CD4-positive, alpha-beta T cell treated with Interleukin-17A for 1 hour (primary cell): Measurements from ENCODE around the gene TACC2.
A peak's percentile ranks its signal among the peaks of the same experiment; 100 is the strongest.

Experiments
- DNase-seq: peaks from one replicate; pipeline ENCODE4 v3.0.0-alpha.2; 2020

TACC2 gene

DNA sequence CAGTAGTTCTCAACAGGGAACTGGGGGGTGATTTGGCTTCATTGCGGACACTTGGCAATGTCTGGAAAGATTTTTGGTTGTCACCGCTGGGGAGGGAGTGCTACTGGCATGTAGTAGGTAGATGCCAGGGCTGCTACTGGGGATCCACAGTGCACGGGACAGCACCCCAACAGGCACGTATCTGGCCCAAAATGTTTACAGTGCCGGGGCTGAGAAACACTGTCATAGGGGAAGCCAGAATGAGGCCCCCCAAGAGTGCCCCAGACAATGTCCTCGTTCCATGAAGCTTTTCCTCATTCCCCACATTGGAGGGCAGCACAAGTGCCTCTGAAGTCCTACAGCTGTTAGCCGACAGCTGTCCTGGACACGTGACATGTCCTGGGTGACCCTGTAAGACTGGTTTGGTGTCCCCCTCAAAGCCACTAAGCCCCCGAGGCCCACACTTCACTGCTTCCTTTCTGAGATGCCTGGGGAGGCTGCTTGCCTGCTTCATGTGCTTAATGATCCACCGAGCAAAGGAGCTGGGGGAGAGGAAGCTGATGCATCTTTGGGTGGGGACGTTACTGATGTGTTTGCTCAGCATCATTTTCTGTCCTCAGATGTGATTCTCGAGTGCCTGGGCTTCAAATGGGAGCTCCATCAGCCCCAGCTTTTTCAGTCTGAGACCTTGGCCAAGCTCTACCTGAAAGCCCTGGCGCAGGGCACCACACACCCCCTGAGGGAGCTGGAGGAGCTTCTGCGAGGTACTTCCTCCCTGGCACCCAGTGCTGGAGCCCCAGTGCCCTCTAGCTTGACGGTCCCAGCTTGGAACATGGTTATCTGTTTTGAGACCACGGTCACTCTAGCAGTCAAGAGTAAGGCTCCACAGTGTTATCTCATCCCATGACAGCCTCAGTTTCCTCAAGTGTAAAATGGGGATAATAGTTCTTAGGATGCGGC lies 296.8 kb downstream of the TACC2 start:
- no peak for DNase-seq

DNA sequence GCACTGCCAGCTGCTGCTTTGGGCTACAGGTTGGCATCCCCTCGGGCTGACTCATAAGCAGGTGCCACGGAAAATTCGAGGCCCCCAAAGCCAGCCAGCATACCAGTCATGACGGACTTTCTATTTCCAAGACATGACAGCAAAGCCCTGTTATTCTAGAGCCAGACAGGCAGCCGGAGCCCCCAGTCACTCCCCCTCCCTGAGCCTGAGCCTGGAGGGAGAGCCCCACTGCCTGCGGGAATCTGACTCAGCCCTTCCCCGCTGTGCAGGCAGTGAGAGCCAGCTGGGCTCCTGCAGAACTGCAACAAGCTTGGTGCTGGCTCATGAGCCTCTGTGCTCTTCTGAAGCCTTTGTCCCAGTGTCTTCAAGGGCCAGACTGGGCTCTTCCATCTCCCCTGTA lies 297.9 kb downstream of the TACC2 start:
- no peak for DNase-seq

DNA sequence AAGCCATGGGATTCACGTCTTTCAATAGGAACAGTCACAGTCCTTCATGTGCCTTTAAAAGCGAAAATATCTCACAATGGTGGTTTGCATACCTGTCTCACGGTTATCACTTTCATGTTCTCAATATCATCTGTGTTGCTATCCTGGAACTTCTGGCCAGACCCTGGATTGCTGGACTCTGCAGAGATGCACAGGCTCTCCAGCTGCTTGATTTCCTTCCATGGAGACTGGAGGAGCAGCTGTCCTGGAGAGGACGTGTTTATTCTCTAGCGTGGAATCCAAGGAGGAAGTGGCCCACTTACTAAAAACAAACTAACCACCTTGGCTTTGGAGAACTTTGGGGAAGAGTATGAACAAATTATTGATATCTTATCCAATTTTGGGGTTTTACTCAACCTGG lies 298.6 kb downstream of the TACC2 start:
- DNase-seq = no peak

DNA sequence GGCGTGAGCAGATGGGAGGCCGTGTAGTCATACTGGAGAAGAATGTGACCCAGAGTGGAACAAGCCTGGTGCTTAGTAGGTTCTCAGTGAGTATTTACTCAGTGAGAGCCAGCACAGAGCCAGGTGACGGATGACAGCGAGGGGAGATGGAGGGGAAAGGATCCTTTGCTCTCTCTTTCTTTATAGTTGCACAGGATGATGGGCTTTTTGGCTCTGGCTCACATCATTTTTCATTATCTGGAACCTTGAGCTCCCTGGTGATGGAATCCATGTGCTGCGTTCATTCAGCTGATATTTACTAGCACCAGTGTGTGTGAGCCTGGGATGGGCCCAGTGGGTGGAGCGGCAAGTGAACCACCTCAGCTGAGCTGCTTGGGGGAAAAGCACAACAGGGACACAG lies 299.3 kb downstream of the TACC2 start:
- no peak for DNase-seq

DNA sequence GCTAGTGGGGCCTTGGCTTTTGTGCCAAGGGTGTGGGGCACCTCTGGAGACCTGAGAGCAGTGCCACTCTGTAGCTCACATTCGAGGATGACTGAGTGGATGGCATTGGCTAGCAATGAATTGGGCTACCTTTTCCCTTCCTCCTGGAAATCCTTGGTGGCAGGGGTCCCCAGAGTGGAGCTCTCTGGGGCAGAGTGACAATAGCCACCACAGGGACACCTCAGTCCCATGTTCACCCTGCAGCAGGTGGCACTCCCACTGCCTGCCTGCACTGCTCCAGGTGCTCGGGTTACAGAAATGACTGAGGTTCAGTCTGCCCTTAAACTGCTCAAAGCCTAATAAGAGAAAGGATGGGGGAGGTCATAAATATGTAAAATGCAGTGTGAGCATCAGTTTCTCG lies 300.0 kb downstream of the TACC2 start:
- no peak for DNase-seq

DNA sequence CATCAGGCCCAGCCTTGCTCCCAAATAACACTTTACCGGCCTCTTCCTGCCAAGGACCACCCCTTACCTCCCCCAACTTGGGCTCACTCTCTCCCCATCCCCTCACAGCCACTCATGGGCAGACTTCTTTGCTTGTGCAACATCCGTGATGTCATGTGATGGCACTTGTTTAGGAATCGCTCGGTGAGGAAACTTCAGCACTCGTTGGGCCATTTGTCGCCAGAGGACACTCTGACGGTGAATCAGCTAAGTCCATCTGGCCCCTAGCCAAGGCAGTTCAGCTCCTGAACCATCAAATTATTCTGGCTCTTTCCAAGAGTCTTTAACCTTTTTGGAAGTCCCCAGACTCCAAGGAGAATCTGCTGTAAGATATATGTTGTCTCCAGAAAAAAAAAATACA lies 301.4 kb downstream of the TACC2 start:
- DNase-seq = no peak

DNA sequence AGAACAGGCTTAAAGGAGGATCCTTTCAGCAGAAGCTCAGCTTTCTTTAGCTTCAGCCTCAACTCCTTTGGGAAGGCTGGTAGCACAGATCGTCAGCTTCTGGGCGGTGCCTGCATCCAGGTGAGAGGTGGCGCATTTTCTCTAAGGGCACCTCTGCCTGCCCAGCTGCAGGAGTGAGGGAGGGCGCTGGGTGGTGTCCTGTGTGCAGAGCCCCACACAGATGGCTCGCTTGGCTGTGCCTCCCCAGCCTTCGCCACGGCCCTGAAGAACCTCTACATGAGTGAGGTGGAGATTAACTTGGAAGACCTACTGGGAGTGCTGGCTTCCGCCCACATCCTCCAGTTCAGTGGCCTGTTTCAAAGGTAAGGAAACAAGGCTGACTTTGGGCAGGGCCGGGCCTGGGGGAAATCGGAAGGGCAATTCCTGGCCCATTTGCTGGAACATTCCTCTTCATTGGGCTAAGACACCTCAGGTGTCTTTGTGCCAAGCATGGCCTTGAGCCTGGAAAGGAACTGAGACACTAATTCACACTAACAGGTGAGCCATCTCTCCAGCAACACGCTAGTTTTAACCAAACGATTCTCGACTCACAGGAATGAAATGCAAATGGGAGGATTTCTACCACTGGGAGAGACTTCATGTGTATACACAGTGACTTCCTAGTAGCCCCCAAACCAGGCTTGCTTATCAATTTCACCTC lies 302.0 kb downstream of the TACC2 start:
- no peak for DNase-seq

DNA sequence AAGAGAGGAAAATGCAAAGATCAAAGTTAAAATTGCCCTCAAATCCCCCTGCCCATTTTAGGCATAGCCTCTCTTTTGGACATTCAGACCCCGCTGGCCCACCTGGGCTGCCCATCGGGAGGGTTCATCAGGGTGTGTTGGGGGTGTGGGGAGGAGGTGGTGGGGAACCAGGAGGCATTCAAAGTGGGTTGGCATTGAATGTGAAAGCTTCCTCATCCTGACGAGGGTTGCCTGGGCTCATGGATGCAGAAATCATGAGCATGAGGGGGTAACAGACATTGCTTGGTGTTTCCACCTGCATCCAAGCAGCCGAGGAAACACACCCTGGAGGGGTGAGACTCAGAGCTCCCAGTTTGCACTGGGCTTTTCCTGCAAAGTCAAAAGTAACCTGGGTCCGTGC lies 302.8 kb downstream of the TACC2 start:
- DNase-seq = no peak

DNA sequence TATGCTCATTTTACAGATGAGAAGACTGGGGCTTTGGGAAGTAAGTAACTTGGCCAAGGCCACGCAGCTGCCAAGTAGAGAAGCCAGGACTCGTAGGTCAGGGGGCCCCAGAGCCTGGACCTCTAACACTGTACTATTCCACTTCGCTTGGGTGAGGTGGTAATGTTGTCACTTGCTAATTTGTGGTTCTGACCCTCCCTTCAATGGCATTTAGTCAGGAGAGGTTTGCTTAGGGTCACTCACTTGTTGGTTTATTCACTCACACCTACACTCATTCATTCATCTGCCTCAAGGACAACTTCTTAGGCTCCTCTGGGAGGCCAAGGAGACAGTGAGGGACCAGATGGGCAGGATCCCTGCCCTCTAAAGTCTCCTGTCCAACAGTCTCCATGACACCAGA lies 303.4 kb downstream of the TACC2 start:
- no peak for DNase-seq

DNA sequence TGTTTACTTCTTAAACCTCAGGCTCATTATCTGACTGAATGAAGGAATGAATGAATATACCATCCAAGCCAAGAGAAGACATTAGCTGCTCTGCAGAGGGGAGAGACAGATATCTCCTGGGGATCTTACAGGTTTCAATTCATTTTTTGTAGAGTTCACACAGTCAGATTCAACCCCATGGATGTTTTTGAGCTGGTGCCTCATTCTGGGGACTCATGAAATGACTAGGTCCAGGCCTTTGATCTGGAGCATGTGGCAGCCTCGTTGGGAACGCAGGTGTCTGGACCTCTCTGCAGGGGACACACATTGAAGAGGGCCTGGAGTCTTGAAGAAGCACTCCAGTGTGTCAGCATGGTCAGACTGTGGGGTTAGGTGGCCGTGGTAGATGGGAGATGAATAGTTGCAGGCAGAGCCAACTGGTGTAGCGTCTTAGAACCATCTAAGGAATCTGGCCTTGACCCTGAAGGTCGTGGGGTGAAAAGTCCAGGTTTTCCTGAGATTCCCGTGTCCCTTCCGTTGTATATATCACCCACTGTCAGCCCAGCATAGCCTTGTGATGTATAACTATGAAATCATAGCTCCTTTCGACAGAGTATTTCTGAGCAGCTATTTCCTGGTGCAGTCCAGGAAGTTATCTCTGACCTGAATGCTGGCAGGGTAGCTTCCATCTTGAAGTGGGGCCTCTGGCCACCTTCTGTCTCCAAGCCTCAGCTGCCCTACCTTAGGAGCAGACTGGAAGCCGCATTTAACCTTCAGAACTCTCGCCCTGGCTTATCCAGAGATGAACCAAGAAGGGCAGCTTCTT lies 304.4 kb downstream of the TACC2 start:
- DNase-seq = no peak

DNA sequence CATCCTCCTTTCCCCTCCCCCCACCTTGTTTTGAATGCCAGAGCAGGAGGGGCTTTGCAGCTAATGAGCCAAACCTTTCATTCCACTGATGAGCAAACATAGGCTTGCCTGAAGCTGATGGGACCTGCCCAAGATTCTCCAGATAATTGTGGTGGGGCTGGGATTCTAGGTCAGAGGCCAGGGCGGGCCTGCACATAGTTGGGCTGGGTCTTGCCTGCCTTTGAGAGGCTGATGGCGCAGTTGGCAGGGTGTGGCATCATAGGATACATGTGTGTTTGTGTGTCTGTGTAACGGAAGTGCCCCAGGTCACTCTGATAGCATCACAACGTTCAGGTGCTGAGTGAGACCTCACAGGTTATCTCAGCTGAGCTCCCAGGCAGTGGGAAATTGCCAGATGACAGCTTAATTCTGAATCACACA lies 305.0 kb downstream of the TACC2 start:
- no peak for DNase-seq

DNA sequence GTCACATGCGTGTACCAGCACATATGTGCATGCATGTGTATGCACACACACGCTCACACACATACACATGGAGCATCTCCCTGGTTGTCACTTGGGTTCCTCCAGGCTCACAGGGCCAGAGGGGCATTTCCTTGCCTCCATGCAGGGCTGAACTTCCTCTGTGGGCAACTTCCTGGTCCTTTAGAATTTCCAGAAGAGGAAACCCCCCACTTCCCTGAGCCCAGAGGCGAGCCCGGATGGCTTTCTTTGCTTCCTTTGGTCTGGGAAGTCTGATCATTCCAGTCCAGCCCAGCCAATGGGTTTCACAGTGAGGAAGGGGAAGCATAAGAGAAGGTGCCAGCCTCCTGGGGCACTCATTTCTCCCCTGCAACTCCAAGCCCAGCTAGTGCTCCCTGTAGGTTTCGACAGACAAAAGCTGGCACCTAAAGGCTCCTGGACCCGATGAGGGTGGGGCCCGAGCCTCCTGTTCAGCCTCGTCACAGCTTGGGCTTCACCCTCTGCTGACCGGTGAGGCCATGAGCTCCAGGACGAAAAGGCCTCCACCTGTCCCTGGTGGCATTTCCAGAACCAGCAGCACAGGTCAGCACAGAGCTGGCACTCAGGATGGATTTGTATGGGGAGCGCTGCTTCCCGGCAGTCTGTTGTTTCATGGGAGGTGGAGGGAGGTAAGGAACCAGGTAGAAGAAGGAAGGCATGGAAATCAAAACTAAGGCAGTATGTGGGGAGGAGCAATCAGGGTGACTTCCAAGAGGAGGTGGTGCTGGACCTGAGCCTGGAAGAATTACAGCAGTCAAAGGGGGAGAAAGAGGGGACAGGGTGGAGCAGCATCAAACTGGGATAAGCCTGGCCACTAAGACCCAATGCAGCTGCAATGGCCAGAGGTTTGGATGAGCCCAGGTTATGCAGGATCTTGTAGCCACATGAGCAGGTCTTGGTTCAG lies 305.8 kb downstream of the TACC2 start:
- no peak for DNase-seq

DNA sequence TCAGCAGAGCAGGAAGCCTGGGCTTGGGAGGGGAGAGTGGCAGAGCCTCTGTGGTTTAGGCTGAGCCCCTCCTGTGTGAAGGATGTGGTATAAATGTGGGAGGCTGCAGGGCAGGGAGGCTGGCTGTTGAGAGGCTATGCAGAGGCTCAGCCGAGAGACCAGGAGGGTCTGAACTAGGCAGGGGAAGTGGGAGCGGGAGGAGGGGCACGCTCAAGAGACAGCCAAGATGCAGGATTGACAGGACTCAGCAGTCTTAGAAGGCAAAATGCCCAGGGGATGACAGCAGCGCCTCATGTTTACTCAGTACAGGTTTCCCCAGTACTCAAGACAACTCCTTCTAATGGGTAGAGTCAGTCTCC lies 306.5 kb downstream of the TACC2 start:
- no peak for DNase-seq

DNA sequence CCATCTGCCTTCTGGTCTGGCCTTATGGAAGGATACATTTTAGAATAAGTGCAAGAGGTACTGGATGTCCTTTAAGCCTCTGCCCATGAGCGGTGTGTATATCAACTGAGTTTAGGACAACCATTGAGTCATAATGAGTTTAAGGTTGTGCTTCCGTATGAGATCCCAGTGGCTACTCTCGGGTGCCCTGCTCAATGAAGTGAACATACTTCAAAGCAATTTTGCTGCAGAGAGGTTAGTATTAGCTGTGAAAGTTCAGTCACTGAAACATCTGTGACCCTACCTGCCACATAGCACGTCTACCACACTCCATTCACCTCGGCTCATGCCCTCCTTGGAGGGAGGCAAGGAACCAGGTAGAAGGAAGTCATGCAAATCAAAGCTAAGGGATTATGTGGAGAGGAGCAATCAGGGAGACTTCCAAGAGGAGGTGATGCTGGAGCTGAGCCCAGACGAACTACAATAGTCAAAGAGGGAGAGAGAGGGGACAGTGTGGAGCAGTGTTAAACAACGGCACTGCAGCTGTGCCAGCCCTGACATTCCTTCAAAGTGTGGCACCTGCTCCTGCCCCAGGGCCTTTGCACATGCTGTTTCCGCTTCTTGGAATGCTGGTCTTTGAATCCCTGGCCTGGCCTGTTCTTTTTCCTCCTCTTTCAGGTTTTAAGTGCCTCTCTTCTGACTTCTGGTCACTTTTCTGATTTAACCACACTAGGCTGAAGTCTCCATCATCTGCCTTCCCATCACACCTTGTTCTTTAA lies 307.6 kb downstream of the TACC2 start:
- no peak for DNase-seq

DNA sequence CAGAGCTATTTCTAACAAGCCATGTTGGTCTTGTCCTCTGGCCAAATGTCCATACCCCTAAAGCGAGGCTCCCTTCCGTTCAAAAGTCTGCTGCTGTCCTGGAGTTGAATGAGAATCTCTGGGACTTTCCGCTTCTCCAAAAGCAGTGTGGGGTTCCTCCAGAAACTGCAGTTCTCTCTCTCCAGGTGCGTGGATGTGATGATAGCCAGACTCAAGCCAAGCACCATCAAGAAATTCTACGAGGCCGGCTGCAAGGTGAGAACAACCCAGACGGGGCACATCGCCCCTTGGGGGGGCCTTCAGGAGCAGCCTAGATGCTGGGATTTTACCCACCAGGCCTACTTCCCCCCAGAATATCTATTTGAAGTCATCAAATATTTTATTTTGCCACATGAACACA lies 308.6 kb downstream of the TACC2 start:
- no peak for DNase-seq

DNA sequence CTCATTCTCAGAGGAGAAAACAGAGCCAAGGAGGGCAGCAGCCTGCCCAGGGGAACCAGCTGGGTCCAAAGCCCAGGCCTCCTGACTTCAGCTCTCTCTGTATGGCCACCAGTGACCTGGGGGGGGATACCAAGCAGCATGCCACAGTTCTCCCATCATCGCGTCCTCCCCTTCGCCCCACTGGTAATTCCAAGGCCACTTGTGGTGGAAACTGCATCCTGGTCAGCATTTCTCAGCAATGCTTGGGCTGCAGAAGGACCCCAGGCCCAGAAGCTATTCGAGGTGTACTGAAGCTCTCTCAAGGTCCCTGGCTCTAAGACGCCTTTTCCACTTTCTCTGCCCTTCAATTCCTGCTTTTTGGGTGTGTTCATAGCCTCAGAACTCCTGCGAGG lies 309.2 kb downstream of the TACC2 start:
- no peak for DNase-seq

DNA sequence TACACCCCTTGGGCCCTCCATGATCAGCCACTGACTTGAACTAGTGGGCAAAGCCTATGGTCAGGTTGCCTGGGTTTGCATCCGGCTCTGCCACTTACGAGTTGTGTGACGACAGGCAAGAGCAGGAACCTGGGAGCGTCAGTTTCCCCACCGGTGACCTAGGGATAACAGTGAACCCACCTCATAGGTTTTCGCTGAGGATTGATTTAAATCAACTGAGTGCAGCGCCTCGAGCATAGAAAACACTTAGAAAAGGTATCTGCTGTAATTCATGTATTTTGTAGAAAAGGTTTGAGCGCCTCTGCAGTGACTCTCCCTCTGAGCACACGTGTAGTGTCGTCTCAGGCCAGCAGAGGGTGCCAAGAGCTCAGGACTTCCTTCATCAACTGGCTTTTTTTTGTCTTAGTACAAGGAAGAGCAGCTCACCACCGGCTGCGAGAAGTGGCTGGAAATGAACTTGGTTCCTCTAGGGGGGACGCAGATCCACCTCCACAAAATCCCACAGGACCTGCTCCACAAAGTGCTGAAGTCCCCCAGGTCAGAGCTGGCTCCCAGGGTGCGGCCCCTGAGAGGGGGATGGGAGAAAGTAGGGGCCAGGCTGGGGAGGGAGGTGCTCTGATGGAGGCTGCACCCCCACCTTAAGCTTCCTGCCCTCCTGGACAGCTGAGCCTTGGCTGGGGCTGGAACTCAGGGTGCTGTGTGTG lies 309.8 kb downstream of the TACC2 start:
- peak; percentile 65 for DNase-seq

DNA sequence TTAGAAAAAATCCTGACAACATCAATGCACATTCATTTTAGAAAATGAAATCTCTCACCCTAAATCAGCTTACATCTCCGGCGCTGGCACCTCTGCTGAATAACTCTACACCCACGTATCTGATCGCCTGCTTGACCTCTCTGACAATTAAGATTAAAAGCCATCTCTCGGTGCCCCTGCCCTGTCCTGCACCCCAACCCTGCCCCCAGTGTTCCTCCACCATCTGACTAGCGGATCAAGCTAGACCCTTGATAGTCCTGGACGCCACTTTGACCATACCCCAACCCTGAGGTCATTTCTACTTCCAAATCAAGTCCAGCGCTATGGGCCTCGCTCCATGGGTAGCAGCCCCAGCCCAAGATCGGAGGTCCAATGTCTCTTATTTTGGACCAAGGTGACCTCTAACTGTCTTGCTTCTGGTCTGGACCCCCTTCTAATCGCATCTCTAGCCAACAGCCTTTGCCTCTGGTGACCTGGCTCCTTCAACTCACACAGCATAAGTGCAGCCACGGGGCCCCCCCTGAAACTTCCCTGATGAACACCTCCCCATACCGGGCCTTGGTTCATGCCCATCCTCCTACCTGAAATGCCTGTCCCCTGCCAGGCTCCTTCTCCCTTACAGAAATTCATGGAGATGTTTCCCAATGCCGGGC lies 310.6 kb downstream of the TACC2 start:
- DNase-seq = no peak

DNA sequence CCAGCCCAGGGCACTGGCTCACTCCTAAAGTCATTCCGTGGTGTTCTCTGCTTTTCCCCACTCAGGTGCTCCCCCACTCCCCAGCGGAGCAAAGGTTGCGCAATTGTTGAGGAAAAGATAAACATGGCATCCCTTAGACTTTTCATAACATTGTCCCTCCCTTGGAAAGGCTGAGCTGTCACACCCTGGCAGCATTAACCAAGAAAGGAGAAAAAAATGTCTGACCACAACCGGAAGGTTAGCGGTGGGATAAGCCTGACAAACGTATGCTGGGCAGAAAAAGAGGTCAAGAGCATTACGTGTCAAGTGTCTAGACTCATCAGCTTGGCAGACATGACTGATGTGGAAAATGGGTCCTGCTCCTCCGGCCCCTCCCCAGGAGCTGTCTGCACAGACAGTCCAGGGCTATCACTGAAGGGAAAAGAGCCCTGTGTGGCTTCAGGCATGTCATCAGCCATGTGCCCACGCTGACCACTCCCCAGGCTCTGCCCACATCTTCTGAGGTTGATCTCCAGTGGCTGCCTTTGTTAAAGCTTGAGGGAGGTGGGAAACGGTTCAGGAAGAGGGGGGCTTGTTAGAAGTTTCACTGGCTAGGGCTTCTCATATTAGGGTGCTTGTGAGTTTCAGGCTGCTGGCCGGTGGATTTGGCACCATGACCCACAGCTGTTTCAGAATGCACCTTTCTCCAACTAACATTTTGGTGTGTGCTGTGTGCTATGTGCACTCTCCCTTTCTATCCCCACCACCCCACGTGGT lies 312.3 kb downstream of the TACC2 start:
- no peak for DNase-seq

DNA sequence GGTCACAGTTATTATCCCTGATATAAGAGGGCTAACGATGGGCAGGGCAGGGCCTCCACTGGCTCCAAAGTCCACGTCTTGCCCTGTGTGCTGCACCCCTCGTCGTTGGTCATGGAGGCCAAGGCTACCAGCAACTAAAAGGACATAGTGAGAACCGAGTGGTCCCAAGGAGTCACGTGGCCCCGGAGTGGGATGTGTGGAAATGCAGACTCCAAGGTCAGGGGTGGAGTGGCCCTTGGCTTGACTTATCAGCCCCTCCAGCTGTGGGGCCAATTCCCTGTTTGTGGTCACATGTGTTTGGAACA lies 312.8 kb downstream of the TACC2 start:
- DNase-seq = no peak
